H9 (cell line): ENCODE results near the gene MZT2A. TPM values are rescaled to one million over a fixed set of nuclear protein-coding genes. Genes with fewer than 3 reads are reported as not detected.
"Not testable (repeated sequence)": the region's sequence is repeated elsewhere in the genome, so short reads cannot be mapped to it uniquely, and the experiment has no call there.

Experiments used
- DNase-seq: peaks from one replicate; pipeline ENCODE4 v3.0.0-alpha.2; 2017
- H2AFZ ChIP-seq: one replicate; pipeline ENCODE4 v1.6.1; 2013; ENCODE audit warnings: mild to moderate bottlenecking, low read length, control low read depth, moderate library complexity
- H2AK5ac ChIP-seq: 2 replicates; pipeline ENCODE4 v1.6.1; 2013; ENCODE audit warnings: low read length, control low read depth, mixed read lengths; ENCODE audit not compliant: insufficient read length
- H2BK120ac ChIP-seq: one replicate; pipeline ENCODE4 v1.6.1; 2013; ENCODE audit warnings: low read depth, mild to moderate bottlenecking, low read length, control low read depth, inconsistent platforms; ENCODE audit not compliant: poor library complexity, severe bottlenecking
- H2BK12ac ChIP-seq: 2 replicates; pipeline ENCODE4 v1.6.1; 2013; ENCODE audit warnings: low read length, control low read depth, mixed read lengths, low read depth; ENCODE audit not compliant: insufficient read length
- H2BK15ac ChIP-seq: 2 replicates; pipeline ENCODE4 v1.6.1; 2013; ENCODE audit warnings: low read depth, low read length, control low read depth
- H2BK20ac ChIP-seq: one replicate; pipeline ENCODE4 v1.6.1; 2013; ENCODE audit warnings: low read depth, mild to moderate bottlenecking, low read length, control low read depth, inconsistent platforms; ENCODE audit not compliant: poor library complexity, severe bottlenecking
- H2BK5ac ChIP-seq: 2 replicates; pipeline ENCODE4 v1.6.1; 2013; ENCODE audit warnings: low read length, control low read depth, mixed read lengths; ENCODE audit not compliant: insufficient read length
- H3K14ac ChIP-seq: 2 replicates; pipeline ENCODE4 v1.6.1; 2013; ENCODE audit warnings: low read length, control low read depth; ENCODE audit not compliant: insufficient read depth
- H3K18ac ChIP-seq: 2 replicates; pipeline ENCODE4 v1.6.1; 2013; ENCODE audit warnings: low read depth, mild to moderate bottlenecking, mixed read lengths, low read length, control low read depth; ENCODE audit not compliant: insufficient read length
- H3K23ac ChIP-seq: 2 replicates; pipeline ENCODE4 v1.6.1; 2013; ENCODE audit warnings: low read length, control low read depth, mixed read lengths, low read depth; ENCODE audit not compliant: insufficient read length
- H3K23me2 ChIP-seq: 2 replicates; pipeline ENCODE4 v1.6.1; 2013; ENCODE audit warnings: low read depth, mild to moderate bottlenecking, mixed read lengths, low read length, control low read depth; ENCODE audit not compliant: insufficient read length, poor library complexity, severe bottlenecking
- H3K27ac ChIP-seq: 2 replicates; pipeline ENCODE4 v1.5.1; 2013; ENCODE audit warnings: low read length, control low read depth, mixed read lengths, low read depth; ENCODE audit not compliant: insufficient read length
- H3K27me3 ChIP-seq: 2 replicates; pipeline ENCODE4 v1.6.1; 2013; ENCODE audit warnings: low read length, control low read depth, inconsistent platforms; ENCODE audit not compliant: insufficient read depth
- H3K4ac ChIP-seq: 2 replicates; pipeline ENCODE4 v1.6.1; 2013; ENCODE audit warnings: low read depth, mild to moderate bottlenecking, control low read depth, inconsistent platforms, low read length, moderate library complexity
- H3K4me1 ChIP-seq: 2 replicates; pipeline ENCODE4 v1.6.1; 2013; ENCODE audit warnings: low read length, control low read depth, inconsistent platforms; ENCODE audit not compliant: insufficient read depth
- H3K4me2 ChIP-seq: 2 replicates; pipeline ENCODE4 v1.6.1; 2013; ENCODE audit warnings: low read length, control low read depth, mixed read lengths; ENCODE audit not compliant: insufficient read length, insufficient read depth
- H3K56ac ChIP-seq: 2 replicates; pipeline ENCODE4 v1.6.1; 2013; ENCODE audit warnings: low read depth, mild to moderate bottlenecking, mixed read lengths, low read length, control low read depth; ENCODE audit not compliant: insufficient read length
- H3K79me1 ChIP-seq: 2 replicates; pipeline ENCODE4 v1.6.1; 2013; ENCODE audit warnings: low read depth, mild to moderate bottlenecking, moderate library complexity, low read length, control low read depth, inconsistent platforms; ENCODE audit not compliant: insufficient read depth, poor library complexity, severe bottlenecking
- H3K79me2 ChIP-seq: 2 replicates; pipeline ENCODE4 v1.6.1; 2013; ENCODE audit warnings: low read length, control low read depth, inconsistent platforms; ENCODE audit not compliant: insufficient read depth
- H3K9ac ChIP-seq: 2 replicates; pipeline ENCODE4 v1.6.1; 2013; ENCODE audit warnings: low read length, control low read depth, mixed read lengths; ENCODE audit not compliant: insufficient read length; ENCODE audit errors: extremely low read depth
- H3K9me3 ChIP-seq: one replicate; pipeline ENCODE4 v1.6.1; 2013; ENCODE audit warnings: low read depth, low read length, inconsistent platforms; ENCODE audit not compliant: control insufficient read depth
- H3T11ph ChIP-seq: one replicate; pipeline ENCODE4 v1.6.1; 2013; ENCODE audit warnings: mild to moderate bottlenecking, low read length, control low read depth, inconsistent platforms
- H4K20me1 ChIP-seq: one replicate; pipeline ENCODE4 v1.6.1; 2013; ENCODE audit not compliant: control insufficient read depth, insufficient read length, insufficient read depth
- H4K5ac ChIP-seq: 2 replicates; pipeline ENCODE4 v1.6.1; 2013; ENCODE audit warnings: low read depth, mild to moderate bottlenecking, mixed read lengths, low read length, control low read depth; ENCODE audit not compliant: insufficient read length
- H4K8ac ChIP-seq: replicated peaks from 2 replicates; pipeline ENCODE4 v1.6.1; 2013; ENCODE audit warnings: low read length, control low read depth, mixed read lengths, low read depth; ENCODE audit not compliant: insufficient read length
- H4K91ac ChIP-seq: 2 replicates; pipeline ENCODE4 v1.6.1; 2013; ENCODE audit warnings: low read depth, mild to moderate bottlenecking, moderate library complexity, mixed read lengths, low read length, control low read depth; ENCODE audit not compliant: insufficient read length
- H3K27ac Mint-ChIP-seq, 3 experiments: 2 replicates in 2 of 3; 3 replicates in 1 of 3; pipeline ENCODE4 v1.8.0; 2020 to 2021; ENCODE audit warnings: mixed read lengths in 3 of 3, mild to moderate bottlenecking in 1 of 3, moderate library complexity in 1 of 3
- H3K27me3 Mint-ChIP-seq: 2 replicates; pipeline ENCODE4 v1.8.0; 2021; ENCODE audit warnings: low read depth, mild to moderate bottlenecking, moderate library complexity, mixed read lengths
- H3K36me3 Mint-ChIP-seq, 3 experiments: 2 replicates in 2 of 3; 3 replicates in 1 of 3; pipeline ENCODE4 v1.8.0; 2020 to 2021; ENCODE audit warnings: low read depth in 3 of 3, mixed read lengths in 3 of 3; ENCODE audit not compliant: insufficient read depth in 1 of 3
- H3K4me1 Mint-ChIP-seq, 2 experiments: 2 replicates each; pipeline ENCODE4 v1.8.0; 2020; ENCODE audit warnings: mixed read lengths in 2 of 2
- H3K4me3 Mint-ChIP-seq, 2 experiments: 2 replicates in 1 of 2; 3 replicates in 1 of 2; pipeline ENCODE4 v1.8.0; 2020 to 2021; ENCODE audit warnings: mild to moderate bottlenecking in 2 of 2, mixed read lengths in 2 of 2, moderate library complexity in 1 of 2
- H3K9me3 Mint-ChIP-seq, 2 experiments: 2 replicates in 1 of 2; 3 replicates in 1 of 2; pipeline ENCODE4 v1.8.0; 2020; ENCODE audit warnings: mild to moderate bottlenecking in 2 of 2, mixed read lengths in 2 of 2, moderate library complexity in 1 of 2
- CTCF ChIP-seq: fragments of 200-600 bp; sonication (generic); conservative IDR thresholded peaks from 3 replicates; pipeline ENCODE4 v1.8.0; 2021; ENCODE audit warnings: antibody characterized with exemption, mild to moderate bottlenecking
- WGBS: extraction: QIAGEN DNeasy Blood & Tissue Kit; methylation state at CpG from one replicate; pipeline ENCODE4 v1.1.7; 2013; ENCODE audit warnings: missing lambda C conversion rate, low lambda C conversion rate, mixed read lengths; ENCODE audit not compliant: insufficient read length; ENCODE audit errors: extremely low coverage; 5-methylcytosine and 5-hydroxymethylcytosine counted together
- total RNA-seq: library from RNA; stranded (reverse); gene quantifications from 2 replicates; pipeline ENCODE4 v1.2.1, GENCODE V29; 2021

MZT2A gene
- total RNA-seq, 1 experiment from 2014 or later, result 127 TPM

DNA sequence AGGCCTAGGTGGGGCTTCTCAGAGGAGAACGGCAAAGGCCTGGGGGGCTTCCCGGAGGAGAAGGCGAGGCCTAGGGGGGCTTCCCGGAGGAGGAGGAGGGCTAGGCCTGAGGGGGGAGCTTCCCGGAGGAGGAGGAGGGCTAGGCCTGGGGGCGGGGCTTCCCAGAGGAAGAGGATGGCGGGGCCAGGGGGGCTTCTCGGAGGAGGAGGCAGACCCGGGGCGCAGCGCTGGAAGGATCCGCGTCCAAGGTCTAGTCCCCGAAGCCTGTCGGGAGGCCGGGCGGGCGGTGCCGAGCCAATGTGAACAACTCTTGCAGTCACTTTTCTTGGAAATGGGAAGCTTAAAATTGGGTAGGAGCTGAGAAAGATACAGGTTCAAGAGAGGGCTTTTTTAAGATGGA is 46.3 kb downstream of the MZT2A start:
- H2BK120ac ChIP-seq, result no peak overlapping the region
- no peak overlapping the region for H3K23ac ChIP-seq
- no peaks in the 10 kb centered on the region for H3K79me1 ChIP-seq
- H3K56ac ChIP-seq, result no peak overlapping the region
- DNase-seq, result no peak
- no peaks in the 10 kb centered on the region for H4K20me1 ChIP-seq
- no peak overlapping the region for H3T11ph ChIP-seq
- no peaks in the 10 kb centered on the region for H3K23me2 ChIP-seq
- no peaks in the 10 kb centered on the region for H3K4me1 ChIP-seq
- no peak overlapping the region for H3K27ac ChIP-seq
- H3K4ac ChIP-seq, result no peak overlapping the region
- Mint-ChIP-seq H3K27ac (no peak overlapping the region; a peak in 1 of 7 replicates), H3K36me3 (no peaks in the 10 kb centered on the region), H3K4me3 (no peak overlapping the region), H3K27me3 (peaks cover 4% of the 10 kb centered on the region), H3K4me1 (peaks cover 4 to 6% of the 10 kb centered on the region in 2 experiments), H3K9me3 (no peaks in the 10 kb centered on the region)
- H2BK5ac ChIP-seq, result no peak overlapping the region
- no peak overlapping the region for H3K18ac ChIP-seq
- H3K9ac ChIP-seq, result no peak overlapping the region
- no peaks in the 10 kb centered on the region for H3K79me2 ChIP-seq
- no peak overlapping the region for H4K91ac ChIP-seq
- H2AFZ ChIP-seq, result no peak overlapping the region
- H2BK20ac ChIP-seq, result no peak overlapping the region
- no peak overlapping the region for H2BK12ac ChIP-seq
- no peak overlapping the region for H2AK5ac ChIP-seq
- no peak overlapping the region for H4K8ac ChIP-seq
- no peak overlapping the region for H2BK15ac ChIP-seq
- no peak overlapping the region for H3K4me2 ChIP-seq
- WGBS, result no CpG with 5 or more reads among the region's 19 CpGs
- H4K5ac ChIP-seq, result no peak overlapping the region
- no peak for TF ChIP-seq CTCF
- no peak overlapping the region for H3K14ac ChIP-seq
- H3K9me3 ChIP-seq, result no peaks in the 10 kb centered on the region
- no peaks in the 10 kb centered on the region for H3K27me3 ChIP-seq

- not testable (repeated sequence) for H3K4me2 ChIP-seq, DNase-seq, H3K9ac ChIP-seq, H3K79me1 ChIP-seq, H3K56ac ChIP-seq, H2AK5ac ChIP-seq, H2BK12ac ChIP-seq, H2BK15ac ChIP-seq, H3K23me2 ChIP-seq, H3K9me3 Mint-ChIP-seq, H3K27me3 Mint-ChIP-seq, H3K27ac ChIP-seq, H3K9me3 ChIP-seq, H4K8ac ChIP-seq, H4K91ac ChIP-seq, H2BK20ac ChIP-seq, H4K5ac ChIP-seq, H3K4me1 Mint-ChIP-seq, H4K20me1 ChIP-seq, H3K79me2 ChIP-seq, H3K4ac ChIP-seq, H2AFZ ChIP-seq, H3K36me3 Mint-ChIP-seq, H2BK120ac ChIP-seq, H2BK5ac ChIP-seq, H3T11ph ChIP-seq, H3K27me3 ChIP-seq, H3K4me3 Mint-ChIP-seq, H3K23ac ChIP-seq, H3K14ac ChIP-seq, H3K18ac ChIP-seq, H3K27ac Mint-ChIP-seq, H3K4me1 ChIP-seq
- no CpG with 5 or more reads among the region's 21 CpGs for WGBS
These were observed 46.7 kb downstream of the MZT2A start for GRCh38 chr2:131445515-131445797.
